GM18867 (cell line): ENCODE results near the gene SPRN.
"Not testable (repeated sequence)": the region's sequence is repeated elsewhere in the genome, so short reads cannot be mapped to it uniquely, and the experiment has no call there.

Experiments used
- ATAC-seq: cut with Tn5 transposase; IDR thresholded peaks from one replicate; pipeline ENCODE4 v1.9.1; 2021; ENCODE audit warnings: mild to moderate bottlenecking, moderate library complexity; ENCODE audit not compliant: unreplicated experiment

The SPRN gene

GRCh38 chr10:133457100-133457841 lies 32.8 kb upstream of the SPRN start:
- ATAC-seq: no peak

GRCh38 chr10:133456041-133456951 lies 31.9 kb upstream of the SPRN start:
- ATAC-seq: no peak

- ATAC-seq: no peak
These were observed 31.2 kb upstream of the SPRN start for GRCh38 chr10:133455611-133456031.

GRCh38 chr10:133455196-133455595 lies 30.8 kb upstream of the SPRN start:
- no peak for ATAC-seq

DNA sequence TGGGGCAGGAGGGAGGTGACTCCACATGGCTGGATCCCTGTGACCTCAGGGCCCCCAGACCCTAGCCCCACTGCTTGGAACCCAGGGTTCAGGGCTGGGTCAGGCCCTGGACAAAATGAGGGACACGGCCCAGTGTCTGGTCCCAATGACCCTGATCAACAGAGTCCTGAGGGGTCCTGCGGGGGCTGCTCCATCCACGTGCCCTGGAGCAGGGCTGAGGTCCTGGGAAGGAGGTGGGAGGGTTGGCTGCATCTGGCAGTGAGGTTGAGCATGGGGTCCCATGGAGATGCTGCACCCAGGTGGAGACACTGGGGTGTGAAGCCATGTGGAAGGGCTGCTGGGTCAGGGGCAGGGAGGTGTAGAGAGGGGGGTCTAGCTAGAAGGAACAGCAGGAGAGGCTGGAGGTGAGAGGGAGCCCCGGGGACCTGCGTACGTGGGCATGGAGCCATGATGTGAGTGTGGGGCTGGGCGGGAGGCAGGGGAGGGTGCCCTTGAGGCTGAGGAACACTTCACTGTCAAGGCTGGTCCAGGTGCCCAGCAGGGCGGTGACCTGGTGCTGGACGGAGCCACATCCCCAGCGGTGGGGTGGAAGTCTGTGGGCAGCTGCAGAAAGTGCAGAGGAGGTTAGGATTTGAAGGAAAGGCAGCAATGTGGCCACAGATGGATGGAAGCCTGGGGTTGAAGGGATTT lies 29.9 kb upstream of the SPRN start:
- no peak for ATAC-seq

- ATAC-seq: no peak
These were observed 29.2 kb upstream of the SPRN start, which contains the start of gene SCART1 for GRCh38 chr10:133453516-133454203. Gene SCART1 (plus strand): TSS chr10:133453945. CDS start chr10:133453998, 53 bp downstream.

DNA sequence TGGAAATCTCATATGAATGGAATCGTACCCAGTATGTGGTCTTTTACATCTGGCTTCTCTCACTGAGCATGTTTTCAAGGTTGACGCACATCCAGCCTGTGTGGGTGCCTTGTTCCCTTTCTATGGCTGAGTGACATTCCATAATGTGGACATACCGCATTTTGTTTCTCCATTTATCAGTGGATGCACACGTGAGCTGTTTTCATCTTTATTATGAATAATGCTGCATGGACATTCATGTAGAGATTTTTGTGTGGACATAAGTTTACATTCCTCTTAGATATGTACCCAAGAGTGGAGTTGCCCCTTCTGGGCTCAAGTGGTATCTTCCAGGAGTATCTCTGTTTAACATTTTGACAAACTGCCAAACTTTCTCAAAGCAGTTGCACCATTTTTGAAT lies 28.0 kb upstream of the SPRN start:
- ATAC-seq: no peak

DNA sequence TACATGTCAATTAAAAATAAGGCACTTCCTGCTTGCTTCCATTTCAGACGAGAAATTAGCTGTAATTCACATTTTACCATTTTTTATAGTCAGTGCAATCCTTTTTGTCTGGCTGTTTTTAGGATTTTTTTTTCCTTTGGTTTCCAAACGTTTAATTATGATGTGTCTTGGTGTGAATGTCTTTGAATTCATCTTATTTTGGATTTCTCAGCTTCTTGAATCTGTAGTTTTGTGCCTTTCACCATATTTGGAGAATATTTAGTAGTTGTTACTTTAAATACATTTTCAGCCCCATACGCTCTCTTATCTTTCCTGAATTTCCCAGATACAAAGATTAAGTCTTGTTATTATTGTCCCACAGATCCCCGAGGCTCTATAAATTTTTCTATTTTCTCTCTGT lies 26.9 kb upstream of the SPRN start:
- ATAC-seq: no peak

DNA sequence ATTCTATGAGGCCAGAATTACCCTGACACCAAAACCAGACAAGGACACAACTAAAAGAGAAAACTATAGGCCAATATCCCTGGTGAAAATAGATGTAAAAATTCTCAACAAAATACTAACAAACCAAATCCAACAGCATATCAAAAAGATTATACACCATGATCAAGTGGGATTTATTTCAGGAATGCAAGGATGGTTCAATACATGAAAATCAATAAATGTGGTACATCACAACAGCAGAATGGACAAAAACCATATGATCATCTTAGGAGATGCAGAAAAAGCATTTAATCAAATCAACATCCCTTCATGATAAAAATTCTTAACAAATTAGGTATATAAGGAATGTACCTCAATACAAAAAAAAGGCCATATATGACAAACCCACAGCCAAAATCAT lies 23.7 kb upstream of the SPRN start:
- no peak for ATAC-seq

GRCh38 chr10:133446979-133447378 lies 22.6 kb upstream of the SPRN start:
- no peak for ATAC-seq

DNA sequence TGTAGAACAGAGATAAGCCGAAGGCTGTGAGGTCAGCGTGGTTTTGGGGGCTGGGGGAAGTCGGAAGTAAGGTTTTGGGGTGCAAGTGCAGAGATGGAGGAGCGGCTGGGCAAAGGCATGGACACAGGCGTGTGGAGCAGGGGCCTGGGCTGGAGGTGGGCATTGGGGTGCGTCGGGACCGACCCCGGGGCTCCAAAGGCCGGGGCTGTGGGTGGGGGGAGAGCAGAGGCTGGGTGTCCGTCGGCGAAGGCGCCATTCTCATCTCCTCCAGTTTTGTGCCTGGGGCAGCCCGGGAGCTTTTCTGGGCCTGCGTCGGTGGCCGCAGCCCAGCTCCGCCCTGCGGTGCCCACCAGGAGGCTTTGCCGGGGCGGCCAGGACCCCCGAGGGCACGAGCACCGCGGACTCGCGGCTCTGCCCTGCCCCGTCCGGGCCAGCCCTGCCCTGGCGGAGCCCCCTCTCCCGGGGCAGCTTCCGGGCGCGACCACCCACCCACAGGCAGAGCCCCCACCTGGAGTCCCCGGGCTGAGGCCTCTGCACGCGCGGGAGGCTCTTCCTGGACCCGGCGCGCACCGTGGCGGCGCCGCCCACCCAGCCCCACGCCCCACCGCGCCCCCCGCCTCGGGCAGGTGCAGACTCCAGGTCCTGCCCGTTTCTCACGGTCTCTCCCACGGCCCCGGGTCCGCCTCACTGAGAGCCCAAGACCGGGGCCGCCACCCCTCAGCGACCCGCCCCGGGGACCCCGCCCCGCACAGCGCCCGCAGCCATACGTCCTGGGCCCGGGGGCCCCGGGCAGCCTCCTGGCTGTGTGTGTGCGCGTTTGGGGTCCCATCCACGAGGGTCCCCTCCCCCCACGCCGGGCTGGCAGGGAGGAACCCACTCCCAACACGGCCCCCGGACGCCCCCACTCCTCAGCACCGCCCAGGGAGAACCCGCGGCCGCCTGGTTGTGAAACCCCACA lies 21.6 kb upstream of the SPRN start:
- no peak for ATAC-seq

DNA sequence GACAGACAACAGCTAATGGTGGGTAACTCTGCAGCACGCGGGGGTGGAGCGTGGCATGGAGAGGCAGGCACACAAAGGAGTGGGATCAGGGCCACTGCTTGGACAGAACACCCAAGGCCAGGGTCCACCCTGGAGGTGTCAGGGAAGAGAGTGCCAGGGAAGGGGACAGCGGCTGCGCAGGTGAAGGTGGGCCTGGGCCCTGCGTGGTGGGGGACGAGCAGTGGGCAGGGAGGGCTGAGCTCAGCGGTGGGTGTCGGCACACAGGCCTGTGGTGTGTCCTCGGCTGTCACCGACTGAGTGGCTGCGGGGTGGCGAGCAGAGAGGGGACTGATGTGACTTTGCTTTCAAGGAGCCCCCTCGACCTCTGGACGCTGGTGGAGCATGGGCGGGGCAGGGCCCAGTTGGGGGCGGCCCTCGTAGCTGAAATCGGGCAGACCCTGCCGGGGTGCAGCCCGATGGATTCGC lies 20.9 kb upstream of the SPRN start:
- ATAC-seq: no peak

DNA sequence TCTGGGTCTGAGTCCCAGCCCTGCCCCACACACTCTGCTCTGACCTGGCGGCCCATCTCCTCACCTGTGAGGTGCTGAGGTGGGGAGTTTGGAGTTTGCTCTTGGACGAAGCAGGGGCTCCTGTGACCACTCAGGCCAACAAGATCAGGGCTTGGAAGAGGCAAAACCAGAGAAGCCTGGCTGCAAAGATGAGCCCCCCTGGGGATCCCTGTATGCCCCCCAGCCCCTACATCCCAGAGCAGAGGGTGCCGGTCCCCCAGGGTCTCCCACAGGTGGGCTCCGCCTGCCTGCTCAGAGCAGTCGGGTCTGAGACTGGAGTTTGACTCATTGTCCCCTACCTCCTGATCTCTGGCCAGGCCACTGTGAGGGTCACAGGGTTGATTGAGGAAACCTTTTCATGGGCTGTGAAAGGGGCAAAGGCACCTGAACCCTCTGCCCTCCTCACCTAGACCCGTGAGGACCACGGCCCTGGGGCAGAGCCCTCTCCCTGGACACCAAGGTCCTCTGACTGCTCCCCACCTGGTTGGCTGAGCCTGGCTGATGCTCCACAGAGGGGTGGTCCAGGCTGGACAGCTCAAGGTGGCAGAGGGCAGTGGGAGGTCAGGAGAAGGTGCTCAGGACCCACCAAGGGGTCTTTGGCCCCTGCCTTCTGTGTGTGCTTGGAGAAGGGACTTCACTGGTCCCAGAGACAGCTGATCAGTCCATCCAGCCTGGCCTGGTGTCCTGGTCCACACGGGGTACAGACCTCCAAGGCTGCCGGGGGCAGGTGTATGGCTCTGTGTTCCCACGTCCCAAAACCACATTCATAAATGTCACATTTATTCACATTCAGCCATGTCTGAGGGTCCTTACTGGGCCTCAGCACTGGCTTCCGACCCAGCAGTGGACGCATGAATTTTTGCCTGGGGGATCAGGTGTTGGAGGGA lies 20.2 kb upstream of the SPRN start:
- ATAC-seq: no peak

GRCh38 chr10:133442967-133443924 lies 18.8 kb upstream of the SPRN start:
- ATAC-seq: no peak

- ATAC-seq: no peak
These were observed 18.0 kb upstream of the SPRN start for GRCh38 chr10:133442191-133442966.

DNA sequence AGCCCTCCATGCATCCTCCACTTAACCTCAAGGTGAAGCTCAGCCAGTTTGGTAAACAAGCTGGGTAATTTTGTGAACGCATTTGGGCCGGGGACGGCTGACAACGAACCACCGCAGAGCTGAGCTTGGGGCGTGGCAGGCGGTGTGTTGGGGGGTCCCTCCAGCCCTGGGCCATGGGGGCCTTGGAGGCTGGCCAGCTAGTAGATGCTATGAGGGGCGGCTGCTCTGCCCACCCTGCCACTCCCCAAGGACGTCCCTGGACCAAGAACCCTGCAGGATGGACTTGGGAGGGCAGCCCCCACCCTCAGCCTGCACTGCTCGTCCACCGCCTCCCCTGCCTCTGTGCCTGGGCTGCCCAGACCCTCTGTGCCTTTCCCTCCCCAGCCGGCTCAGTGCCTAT lies 17.4 kb upstream of the SPRN start:
- ATAC-seq: no peak

- ATAC-seq: not testable (repeated sequence)
These were observed 16.9 kb upstream of the SPRN start for GRCh38 chr10:133441356-133441755.
